H1 (cell line): Measurements from ENCODE around the gene NAAA. TPM values are rescaled to one million over a fixed set of nuclear protein-coding genes. Genes with fewer than 3 reads are reported as not detected.

Experiments
- CTCF ChIA-PET: fragments of 300-600 bp; sonication (Branson Sonifier 250); formaldehyde crosslinking; loops from one replicate; lab custom pipeline; 2021; ENCODE audit not compliant: partially characterized antibody; lab: Charles Lee
- POLR2A ChIA-PET: fragments of 300-600 bp; sonication (Branson Sonifier 250); formaldehyde crosslinking; loops from one replicate; lab custom pipeline; 2021; ENCODE audit warnings: inconsistent platforms; ENCODE audit not compliant: partially characterized antibody; lab: Charles Lee
- DNase-seq, 2 experiments: peaks; one replicate each; pipeline versions ENCODE4 v3.0.0 to v3.0.0-alpha.2; 2010 to 2022; ENCODE audit warnings: low spot score in 2 of 2, low read depth in 1 of 2, mixed read lengths in 1 of 2
- FAIRE-seq: peaks from 2 replicates; lab custom pipeline; 2011; peaks lifted over from hg19 to GRCh38; lab: Jason Lieb, UNC
- H2AFZ ChIP-seq: 2 replicates; pipeline ENCODE4 v1.8.1; 2012; ENCODE audit warnings: low read length, inconsistent platforms
- H2AK5ac ChIP-seq: 2 replicates; pipeline ENCODE4 v1.6.1; 2013; ENCODE audit warnings: low read depth, low read length
- H2BK120ac ChIP-seq: replicated peaks from 2 replicates; pipeline ENCODE3; 2013; ENCODE audit warnings: low read depth, low read length, inconsistent platforms
- H2BK12ac ChIP-seq: 2 replicates; pipeline ENCODE4 v1.6.1; 2013; ENCODE audit warnings: low read depth, low read length
- H2BK15ac ChIP-seq: 2 replicates; pipeline ENCODE4 v1.6.1; 2013; ENCODE audit warnings: low read length
- H2BK20ac ChIP-seq: 2 replicates; pipeline ENCODE4 v1.6.1; 2013; ENCODE audit warnings: low read length
- H2BK5ac ChIP-seq: 2 replicates; pipeline ENCODE4 v1.6.1; 2013; ENCODE audit warnings: low read depth, low read length
- H3K14ac ChIP-seq: 2 replicates; pipeline ENCODE4 v1.6.1; 2013; ENCODE audit warnings: inconsistent platforms; ENCODE audit not compliant: insufficient read length
- H3K18ac ChIP-seq: 2 replicates; pipeline ENCODE4 v1.6.1; 2013; ENCODE audit warnings: low read length; ENCODE audit errors: extremely low read depth
- H3K23ac ChIP-seq: 2 replicates; pipeline ENCODE4 v1.6.1; 2013; ENCODE audit warnings: inconsistent platforms; ENCODE audit not compliant: insufficient read length
- H3K23me2 ChIP-seq: 2 replicates; pipeline ENCODE4 v1.6.1; 2013; ENCODE audit warnings: low read depth, low read length
- H3K27ac ChIP-seq: 2 replicates; pipeline ENCODE4 v1.6.1; 2011; ENCODE audit warnings: low read depth, low read length, inconsistent platforms
- H3K27me3 ChIP-seq, 4 experiments: replicated peaks in 1 of 4; 1 replicate in 1 of 4; 2 replicates in 3 of 4; pipeline versions ENCODE4 v1.6.1 to v1.8.1; 2011 to 2013; ENCODE audit warnings: low read length in 3 of 4, mild to moderate bottlenecking in 3 of 4, inconsistent platforms in 2 of 4, mixed read lengths in 2 of 4, moderate library complexity in 1 of 4; ENCODE audit not compliant: control insufficient read depth in 3 of 4, insufficient read depth in 3 of 4; ENCODE audit errors: extremely low read depth in 1 of 4
- H3K36me3 ChIP-seq, 4 experiments: 2 replicates each; pipeline versions ENCODE4 v1.6.1 to v1.8.1; 2011 to 2013; ENCODE audit warnings: mild to moderate bottlenecking in 4 of 4, low read length in 3 of 4, moderate library complexity in 2 of 4, control low read depth in 1 of 4, inconsistent platforms in 1 of 4; ENCODE audit not compliant: insufficient read depth in 4 of 4, control insufficient read depth in 2 of 4
- H3K4ac ChIP-seq: replicated peaks from 2 replicates; pipeline ENCODE3; 2013; ENCODE audit warnings: low read length, low read depth, mixed read lengths, inconsistent platforms; ENCODE audit not compliant: insufficient read length
- H3K4me1 ChIP-seq, 4 experiments: replicated peaks in 1 of 4; 1 replicate in 1 of 4; 2 replicates in 3 of 4; pipeline versions ENCODE4 v1.6.1 to v1.8.1; 2011 to 2013; ENCODE audit warnings: low read length in 3 of 4, inconsistent platforms in 2 of 4, mixed read lengths in 1 of 4; ENCODE audit not compliant: insufficient read depth in 4 of 4, control insufficient read depth in 3 of 4
- H3K4me2 ChIP-seq, 2 experiments: 2 replicates each; pipeline versions ENCODE4 v1.6.1 to v1.8.1; 2011 to 2013; ENCODE audit warnings: low read depth in 2 of 2, low read length in 2 of 2, control low read depth in 1 of 2, inconsistent platforms in 1 of 2, mild to moderate bottlenecking in 1 of 2; ENCODE audit not compliant: insufficient read depth in 1 of 2
- H3K4me3 ChIP-seq, 4 experiments: fragments of 200-600, 300-600 bp in 1 of 4; sonication (generic), shearing (Covaris generic), sonication (Bioruptor Twin) in 1 of 4; 2 replicates each; pipeline versions ENCODE4 v1.5.1 to v1.8.1; 2011 to 2016; ENCODE audit warnings: low read length in 4 of 4, low read depth in 3 of 4, control low read depth in 2 of 4, inconsistent platforms in 2 of 4, mild to moderate bottlenecking in 2 of 4, mixed read lengths in 1 of 4, moderate library complexity in 1 of 4; ENCODE audit not compliant: insufficient read depth in 2 of 4; ENCODE audit errors: extremely low read depth in 1 of 4
- H3K56ac ChIP-seq: replicated peaks from 2 replicates; pipeline ENCODE3; 2013; ENCODE audit warnings: low read depth, mild to moderate bottlenecking, mixed read lengths, low read length, inconsistent platforms; ENCODE audit not compliant: insufficient read length
- H3K79me1 ChIP-seq: 2 replicates; pipeline ENCODE4 v1.6.1; 2013; ENCODE audit warnings: low read depth, low read length, control low read depth
- H3K79me2 ChIP-seq, 2 experiments: 2 replicates each; pipeline versions ENCODE4 v1.6.1 to v1.8.1; 2012 to 2013; ENCODE audit warnings: low read length in 2 of 2, mild to moderate bottlenecking in 2 of 2, inconsistent platforms in 1 of 2; ENCODE audit not compliant: insufficient read depth in 2 of 2, control insufficient read depth in 1 of 2
- H3K9ac ChIP-seq, 4 experiments: replicated peaks in 1 of 4; 1 replicate in 1 of 4; 2 replicates in 3 of 4; pipeline versions ENCODE4 v1.6.1 to v1.8.1; 2011 to 2013; ENCODE audit warnings: low read depth in 3 of 4, low read length in 3 of 4, control low read depth in 2 of 4, mild to moderate bottlenecking in 2 of 4, moderate library complexity in 2 of 4, inconsistent platforms in 1 of 4; ENCODE audit errors: extremely low read depth in 1 of 4
- H3K9me3 ChIP-seq, 2 experiments: 2 replicates each; pipeline versions ENCODE4 v1.6.1 to v1.8.1; 2012 to 2013; ENCODE audit warnings: mild to moderate bottlenecking in 2 of 2, moderate library complexity in 2 of 2, control low read depth in 1 of 2, inconsistent platforms in 1 of 2, low read depth in 1 of 2, low read length in 1 of 2, mixed read lengths in 1 of 2; ENCODE audit not compliant: insufficient read depth in 2 of 2
- H4K20me1 ChIP-seq, 2 experiments: replicated peaks in 1 of 2; 2 replicates each; pipeline versions ENCODE3 to v1.8.1; 2011 to 2013; ENCODE audit warnings: inconsistent platforms in 2 of 2, low read length in 2 of 2, mild to moderate bottlenecking in 1 of 2; ENCODE audit not compliant: insufficient read depth in 2 of 2, control insufficient read depth in 1 of 2
- H4K5ac ChIP-seq: 2 replicates; pipeline ENCODE4 v1.6.1; 2013; ENCODE audit warnings: low read length, low read depth, mixed read lengths, inconsistent platforms; ENCODE audit not compliant: insufficient read length
- H4K8ac ChIP-seq: 2 replicates; pipeline ENCODE4 v1.8.0; 2013; ENCODE audit warnings: mild to moderate bottlenecking, moderate library complexity, low read length, inconsistent platforms; ENCODE audit not compliant: insufficient read depth; ENCODE audit errors: extremely low read depth
- H4K91ac ChIP-seq: replicated peaks from 2 replicates; pipeline ENCODE3; 2013; ENCODE audit warnings: low read length, mixed read lengths, inconsistent platforms; ENCODE audit not compliant: insufficient read length
- CTCF ChIP-seq, 3 experiments: IDR thresholded peaks; 1 replicate in 2 of 3; 2 replicates in 1 of 3; pipeline versions ENCODE4 v1.5.1 to v1.6.1; 2011; ENCODE audit warnings: low read length in 3 of 3, mild to moderate bottlenecking in 3 of 3, inconsistent platforms in 2 of 3, low read depth in 1 of 3, moderate library complexity in 1 of 3; ENCODE audit not compliant: insufficient read depth in 1 of 3; ENCODE audit errors: control extremely low read depth in 1 of 3
- RAD21 ChIP-seq, 2 experiments: IDR thresholded peaks in 1 of 2; conservative IDR thresholded peaks in 1 of 2; 2 replicates each; pipeline ENCODE4 v1.6.1; 2011; ENCODE audit warnings: low read depth in 2 of 2, low read length in 2 of 2, improper control_type of control experiment in 1 of 2, inconsistent platforms in 1 of 2, mild to moderate bottlenecking in 1 of 2, moderate library complexity in 1 of 2
- SIRT6 ChIP-seq: IDR thresholded peaks from one replicate; pipeline ENCODE4 v1.7.1; 2012; ENCODE audit warnings: low read length, inconsistent platforms
- TAF7 ChIP-seq: optimal IDR thresholded peaks from 2 replicates; pipeline ENCODE3; 2011; ENCODE audit warnings: low read depth, mild to moderate bottlenecking, inconsistent platforms, low read length, moderate library complexity, borderline replicate concordance
- WGBS, 2 experiments: shearing (Covaris generic) in 1 of 2; methylation state at CpG; one replicate each; pipeline versions ENCODE4 v1.1.6 to v1.1.7; 2013 to 2015; ENCODE audit warnings: low lambda C conversion rate in 2 of 2, mixed read lengths in 2 of 2, inconsistent platforms in 1 of 2, low coverage in 1 of 2, missing lambda C conversion rate in 1 of 2; ENCODE audit not compliant: insufficient replicate concordance in 2 of 2, insufficient coverage in 1 of 2, insufficient read length in 1 of 2; ENCODE audit errors: extremely low coverage in 1 of 2, missing lambda C conversion rate in 1 of 2; 5-methylcytosine and 5-hydroxymethylcytosine counted together
- polyA plus RNA-seq, 7 experiments: library from polyadenylated mRNA; depleted of rRNA in 3 of 7; stranded (reverse) in 5 of 7; unstranded in 2 of 7; fragments of >200 nt in 5 of 7; fragments of 200-250 nt in 2 of 7; gene quantifications; 1 replicate in 5 of 7; 2 replicates in 1 of 7; 4 replicates in 1 of 7; pipeline versions ENCODE4 v1.2.1 to v1.2.3, GENCODE V29; 2011 to 2013; ENCODE audit warnings: missing spikeins in 2 of 7, mixed read lengths in 2 of 7
- total RNA-seq: library from RNA; stranded (reverse); fragmentation: NEBNext Ultra II Directional; extraction: Animal tissue kit (Norgen Biotek cat#: 25700); gene quantifications from 2 replicates; pipeline ENCODE4 v1.2.1, GENCODE V29; 2021

Gene NAAA
- total and polyA plus RNA-seq, 2 of the 8 experiments (the other 6 are each of a cell fraction or from before 2014, with no cell fraction given), result 9.4 to 12.5 TPM

GRCh38 chr4:75886104-75886503, 54.7 kb downstream of the NAAA start:
- Histone ChIP-seq H4K8ac (no peak overlapping the region; the same call in 1 of the 2 replicates), H2AFZ (no peak overlapping the region), H4K91ac (no peak overlapping the region), H2BK15ac (no peak overlapping the region), H3K4me1 (no peaks in the 10 kb centered on the region), H2BK20ac (no peak overlapping the region), H3K79me1 (no peaks in the 10 kb centered on the region), H3K9me3 (peaks cover 0 to 2% of the 10 kb centered on the region in 2 experiments; a peak in 1 of 4 replicates), H2AK5ac (no peak overlapping the region), H4K20me1 (no peaks in the 10 kb centered on the region), H3K23me2 (no peaks in the 10 kb centered on the region), H3K4ac (no peak overlapping the region), H3K79me2 (no peaks in the 10 kb centered on the region), H2BK5ac (no peak overlapping the region), H3K9ac (no peak overlapping the region), H2BK12ac (no peak overlapping the region), H3K23ac (no peak overlapping the region), H3K4me2 (no peak overlapping the region), H3K4me3 (no peak overlapping the region), H3K56ac (no peak overlapping the region), H3K18ac (no peak overlapping the region), H3K36me3 (no peaks in the 10 kb centered on the region), H3K14ac (no peak overlapping the region), H4K5ac (no peak overlapping the region), H3K27ac (no peak overlapping the region), H3K27me3 (no peaks in the 10 kb centered on the region), H2BK120ac (no peak overlapping the region)
- ChIA-PET POLR2A (no interaction called here), CTCF (interaction anchor here (0.6 to 1.6 kb wide), 2 partner anchors 10 to 145 kb away, joined by 3 to 8 read pairs; no protein-coding TSS in a partner anchor)
- FAIRE-seq (no peak), DNase-seq (peak in 1 of 2 experiments; percentile 43)
- WGBS, 2 experiments, result 96% methylated on average over 24 of the region's 24 CpGs; no CpG with 5 or more reads in 1 of the 2 experiments
- TF ChIP-seq RAD21 (IDR thresholded peaks at IDR 0.05 in 1 of 2, conservative IDR thresholded peaks at IDR 0.05 in 1 of 2; ENCODE audit: low read depth in 2 of 2, low read length in 2 of 2) (peak; percentile 10 to 41; a peak in 2 of 4 replicates), TAF7 (no peak), CTCF (IDR thresholded peaks at IDR 0.05; ENCODE audit: control extremely low read depth in 1 of 3, insufficient read depth in 1 of 3, low read depth in 1 of 3, low read length in 3 of 3) (0 out of 4 replicates have a peak, but pooled peaks of 1 of the 3 experiments have one; percentile 4), SIRT6 (no peak)
